GM19467 (cell line): ENCODE results near the gene PCDHGC4.
A peak's percentile ranks its signal among the peaks of the same experiment; 100 is the strongest.

Experiments used
- ATAC-seq: cut with Tn5 transposase; IDR thresholded peaks from one replicate; pipeline ENCODE4 v1.9.1; 2021; ENCODE audit warnings: mild to moderate bottlenecking, moderate library complexity; ENCODE audit not compliant: unreplicated experiment

The PCDHGC4 gene

DNA sequence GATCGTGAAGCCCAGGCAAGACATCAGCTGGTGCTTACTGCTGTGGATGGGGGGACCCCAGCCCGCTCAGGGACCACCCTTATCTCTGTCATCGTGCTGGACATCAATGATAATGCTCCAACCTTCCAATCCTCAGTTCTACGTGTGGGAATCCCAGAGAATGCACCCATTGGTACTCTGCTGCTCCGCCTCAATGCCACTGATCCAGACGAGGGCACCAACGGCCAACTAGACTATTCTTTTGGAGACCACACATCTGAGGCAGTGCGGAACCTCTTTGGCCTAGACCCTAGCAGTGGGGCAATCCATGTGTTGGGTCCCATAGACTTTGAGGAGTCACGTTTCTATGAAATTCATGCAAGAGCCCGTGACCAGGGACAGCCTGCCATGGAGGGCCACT is 5.0 kb downstream of the PCDHGC4 start:
- no peak for ATAC-seq

DNA sequence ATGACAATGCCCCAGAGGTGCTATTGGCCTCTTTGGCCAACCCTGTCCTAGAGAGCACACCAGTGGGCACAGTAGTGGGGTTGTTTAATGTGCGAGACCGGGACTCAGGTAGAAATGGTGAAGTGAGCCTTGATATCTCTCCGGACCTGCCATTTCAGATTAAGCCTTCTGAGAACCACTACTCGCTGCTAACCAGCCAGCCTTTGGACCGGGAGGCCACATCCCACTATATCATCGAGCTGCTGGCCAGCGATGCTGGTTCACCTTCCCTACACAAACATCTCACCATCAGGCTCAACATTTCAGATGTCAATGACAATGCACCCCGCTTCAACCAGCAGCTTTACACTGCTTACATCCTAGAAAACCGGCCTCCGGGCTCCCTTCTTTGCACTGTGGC is 5.4 kb downstream of the PCDHGC4 start:
- ATAC-seq = no peak

GRCh38 chr5:141490771-141491170 is 5.9 kb downstream of the PCDHGC4 start:
- ATAC-seq = no peak

- ATAC-seq = no peak
Observed at GRCh38 chr5:141491323-141492167, 6.7 kb downstream of the PCDHGC4 start.

GRCh38 chr5:141492168-141492885 is 7.5 kb downstream of the PCDHGC4 start:
- ATAC-seq = no peak

DNA sequence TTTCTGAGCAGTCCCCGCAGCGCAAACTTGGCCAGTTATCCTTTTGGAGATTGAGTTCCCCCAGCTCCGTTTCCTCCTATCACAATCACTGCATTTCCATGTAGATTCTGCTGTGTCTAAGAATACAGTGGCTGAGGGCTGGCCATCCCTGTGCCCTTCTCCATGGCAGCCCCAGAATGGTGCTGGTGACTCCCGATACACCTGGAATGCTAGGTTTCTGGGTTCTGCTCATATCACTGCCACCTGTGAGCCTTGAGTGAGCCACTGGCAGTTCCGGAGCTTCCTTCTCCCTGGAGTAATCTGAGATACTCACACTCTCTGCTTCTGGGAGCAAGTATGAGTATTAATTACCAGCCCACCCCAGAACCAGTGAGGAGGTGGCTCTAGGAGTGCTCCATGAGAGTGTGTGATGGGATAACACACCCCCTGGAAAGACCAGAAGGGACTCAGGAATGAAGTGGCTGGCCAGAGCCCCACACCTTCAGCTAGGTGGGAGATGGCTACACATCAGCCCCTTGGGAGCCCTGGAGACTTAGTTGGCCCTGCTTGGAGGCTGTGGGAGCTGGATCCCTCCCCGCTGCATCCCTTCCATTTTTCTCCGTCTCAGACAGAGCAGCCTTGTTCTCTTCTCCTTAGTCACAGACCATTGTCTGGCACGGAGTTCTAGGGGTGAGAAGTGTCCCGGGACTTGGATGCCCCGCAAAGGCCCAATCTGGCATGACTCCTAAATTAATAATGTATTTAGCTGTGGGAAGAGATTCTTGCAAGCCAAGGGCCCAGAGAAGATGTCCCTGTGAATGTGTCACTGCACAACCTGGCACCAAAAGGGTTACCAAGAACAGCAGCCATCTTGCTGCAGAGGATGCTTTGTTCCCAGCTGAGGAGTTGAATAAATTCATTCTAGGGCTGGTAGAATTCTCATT is 8.9 kb downstream of the PCDHGC4 start:
- ATAC-seq = no peak

GRCh38 chr5:141494761-141495452 is 10.1 kb downstream of the PCDHGC4 start:
- ATAC-seq = no peak

- no peak for ATAC-seq
Observed at GRCh38 chr5:141495453-141495811, 10.6 kb downstream of the PCDHGC4 start.

DNA sequence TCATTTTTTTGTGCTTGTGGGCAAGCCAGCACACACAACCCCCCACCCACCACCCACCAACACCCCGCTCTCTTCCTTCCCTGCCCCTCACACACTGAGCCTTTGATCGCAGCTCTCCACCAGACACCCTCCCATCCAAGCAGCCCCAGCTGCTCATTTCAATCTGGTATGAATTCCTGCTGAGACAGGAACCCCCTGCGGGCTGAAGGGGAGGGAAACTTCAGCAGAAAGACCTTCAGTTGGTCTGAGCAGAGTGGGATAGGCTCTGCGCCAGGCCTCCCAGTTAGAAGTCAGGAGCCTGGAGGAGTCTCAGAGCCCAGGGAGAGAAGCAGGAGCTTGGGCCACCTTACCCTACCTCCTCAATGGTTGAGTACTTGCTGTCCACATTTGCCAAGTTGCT is 11.2 kb downstream of the PCDHGC4 start:
- ATAC-seq = no peak

GRCh38 chr5:141501761-141502160 is 16.9 kb downstream of the PCDHGC4 start:
- no peak for ATAC-seq

GRCh38 chr5:141503681-141504080 is 18.9 kb downstream of the PCDHGC4 start:
- ATAC-seq = no peak

GRCh38 chr5:141504216-141504615 is 19.4 kb downstream of the PCDHGC4 start:
- ATAC-seq = no peak

DNA sequence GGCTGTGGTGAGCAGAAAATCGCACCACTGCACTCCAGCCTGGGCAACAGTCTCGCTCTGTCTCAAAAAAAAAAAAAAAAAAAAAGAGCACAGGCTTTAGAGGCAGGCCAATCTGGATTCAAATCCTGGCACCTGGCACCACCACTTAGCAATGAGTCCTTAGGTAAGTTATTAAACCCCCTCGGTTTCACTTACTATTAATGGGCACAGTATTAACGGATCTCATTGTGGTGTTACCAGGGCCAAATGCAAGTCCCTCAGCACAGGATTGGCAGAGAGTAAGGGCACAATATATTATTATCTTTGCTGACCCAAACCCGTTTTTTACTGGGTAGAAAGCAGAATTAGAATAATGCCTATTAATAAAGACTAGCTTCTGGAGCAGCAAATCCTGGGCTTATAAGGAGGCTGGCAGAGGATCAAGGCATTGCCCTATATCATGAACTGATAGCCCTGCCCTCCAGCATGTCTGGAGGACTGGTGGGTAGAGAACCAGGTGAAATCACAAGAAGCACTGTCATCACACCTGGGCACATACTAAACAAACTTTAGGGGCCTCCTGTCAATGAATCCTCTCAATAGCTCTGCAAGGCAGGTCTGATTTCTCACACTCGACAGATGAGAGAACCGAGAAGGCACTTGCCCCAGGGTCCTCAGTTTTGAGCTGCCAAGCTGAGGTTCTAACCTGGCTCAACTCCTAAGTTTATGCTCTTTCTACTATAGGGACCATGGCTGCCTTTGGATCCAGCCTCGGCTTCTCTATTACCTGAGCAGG is 21.7 kb downstream of the PCDHGC4 start:
- ATAC-seq = no peak

- ATAC-seq = peak; percentile 30
Observed at GRCh38 chr5:141507387-141508091, 22.7 kb downstream of the PCDHGC4 start.

DNA sequence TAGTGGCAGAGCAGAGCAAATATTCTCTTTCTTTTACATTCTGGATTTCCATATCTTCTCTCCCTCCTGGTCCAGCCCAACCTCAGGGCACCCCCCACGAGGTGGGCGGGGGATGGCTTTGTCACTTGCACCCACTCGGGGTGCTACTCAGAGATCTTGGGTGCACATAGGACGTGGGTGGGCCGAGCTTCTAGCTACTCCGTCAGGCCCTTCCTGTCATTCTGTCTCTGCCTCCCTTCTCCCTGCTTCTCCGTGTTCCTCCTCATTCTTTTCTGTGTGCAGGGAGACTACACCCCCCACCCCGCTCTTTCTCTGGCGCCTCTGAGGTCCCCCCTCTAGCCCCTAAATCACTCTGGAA is 23.6 kb downstream of the PCDHGC4 start:
- no peak for ATAC-seq

GRCh38 chr5:141508798-141509611 is 24.2 kb downstream of the PCDHGC4 start:
- no peak for ATAC-seq

GRCh38 chr5:141510160-141510559 is 25.3 kb downstream of the PCDHGC4 start:
- ATAC-seq = no peak

GRCh38 chr5:141510850-141511601 is 26.2 kb downstream of the PCDHGC4 start:
- ATAC-seq = no peak
